ENCODE measurements around the gene C1QTNF12.

GRCh38 chr1:1220197-1220596 is 26.3 kb downstream of the C1QTNF12 start:
- TF ChIP-seq, protein P1, sequence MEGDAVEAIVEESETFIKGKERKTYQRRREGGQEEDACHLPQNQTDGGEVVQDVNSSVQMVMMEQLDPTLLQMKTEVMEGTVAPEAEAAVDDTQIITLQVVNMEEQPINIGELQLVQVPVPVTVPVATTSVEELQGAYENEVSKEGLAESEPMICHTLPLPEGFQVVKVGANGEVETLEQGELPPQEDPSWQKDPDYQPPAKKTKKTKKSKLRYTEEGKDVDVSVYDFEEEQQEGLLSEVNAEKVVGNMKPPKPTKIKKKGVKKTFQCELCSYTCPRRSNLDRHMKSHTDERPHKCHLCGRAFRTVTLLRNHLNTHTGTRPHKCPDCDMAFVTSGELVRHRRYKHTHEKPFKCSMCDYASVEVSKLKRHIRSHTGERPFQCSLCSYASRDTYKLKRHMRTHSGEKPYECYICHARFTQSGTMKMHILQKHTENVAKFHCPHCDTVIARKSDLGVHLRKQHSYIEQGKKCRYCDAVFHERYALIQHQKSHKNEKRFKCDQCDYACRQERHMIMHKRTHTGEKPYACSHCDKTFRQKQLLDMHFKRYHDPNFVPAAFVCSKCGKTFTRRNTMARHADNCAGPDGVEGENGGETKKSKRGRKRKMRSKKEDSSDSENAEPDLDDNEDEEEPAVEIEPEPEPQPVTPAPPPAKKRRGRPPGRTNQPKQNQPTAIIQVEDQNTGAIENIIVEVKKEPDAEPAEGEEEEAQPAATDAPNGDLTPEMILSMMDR (IDR thresholded peaks at IDR 0.05; ENCODE audit: low read length) = no peak
- TF ChIP-seq EZH2phosphoT487 (IDR thresholded peaks at IDR 0.05; ENCODE audit: low read length) = no peak
- no peak for TF ChIP-seq EZH2 (optimal IDR thresholded peaks at IDR 0.05; ENCODE audit: low read depth, low read length)

Measured in MM.1S (cell line).